Measurements from ENCODE around the gene IFT57.

The IFT57 gene

GRCh38 chr3:108125153-108125543 lies 97.1 kb downstream of the IFT57 start:
- no peak for DNase-seq
- Histone ChIP-seq H3K9me3 (no peaks in the 10 kb centered on the region), H3K4me3 (no peak overlapping the region), H3K4me1 (no peaks in the 10 kb centered on the region), H3K27me3 (no peaks in the 10 kb centered on the region), H3K27ac (no peak overlapping the region), H3K36me3 (no peaks in the 10 kb centered on the region)
- TF ChIP-seq CTCF (IDR thresholded peaks at IDR 0.05), result no peak
- intact Hi-C loops (cut with DNase I; ENCODE audit: low total_unique reads), result no loop called here

- H3K4me1 ChIP-seq, result no peaks in the 10 kb centered on the region
- no peaks in the 10 kb centered on the region for H3K36me3 ChIP-seq
- H3K4me3 ChIP-seq, result no peak overlapping the region
- no peaks in the 10 kb centered on the region for H3K9me3 ChIP-seq
- DNase-seq, result no peak
- no peaks in the 10 kb centered on the region for H3K27me3 ChIP-seq
- H3K27ac ChIP-seq, result no peak overlapping the region
- TF ChIP-seq CTCF (IDR thresholded peaks at IDR 0.05), result no peak
- intact Hi-C loops (cut with DNase I; ENCODE audit: low total_unique reads), result no loop called here
These were observed 97.7 kb downstream of the IFT57 start for GRCh38 chr3:108124337-108125152.

GRCh38 chr3:108123326-108123725 lies 98.9 kb downstream of the IFT57 start:
- Histone ChIP-seq H3K27me3 (no peaks in the 10 kb centered on the region), H3K4me1 (no peaks in the 10 kb centered on the region), H3K27ac (no peak overlapping the region), H3K36me3 (no peaks in the 10 kb centered on the region), H3K9me3 (no peaks in the 10 kb centered on the region), H3K4me3 (no peak overlapping the region)
- DNase-seq, result no peak
- no peak for TF ChIP-seq CTCF (IDR thresholded peaks at IDR 0.05)
- intact Hi-C loops (cut with DNase I; ENCODE audit: low total_unique reads), result no loop called here

GRCh38 chr3:108122276-108122675 lies 99.9 kb downstream of the IFT57 start:
- Histone ChIP-seq H3K4me3 (no peak overlapping the region), H3K4me1 (no peaks in the 10 kb centered on the region), H3K9me3 (no peaks in the 10 kb centered on the region), H3K27me3 (no peaks in the 10 kb centered on the region), H3K36me3 (no peaks in the 10 kb centered on the region), H3K27ac (no peak overlapping the region)
- intact Hi-C loops (cut with DNase I; ENCODE audit: low total_unique reads), result no loop called here
- DNase-seq, result no peak
- no peak for TF ChIP-seq CTCF (IDR thresholded peaks at IDR 0.05)

GRCh38 chr3:108119398-108120104 lies 102.7 kb downstream of the IFT57 start:
- intact Hi-C loops (cut with DNase I; ENCODE audit: low total_unique reads), result no loop called here
- TF ChIP-seq CTCF (IDR thresholded peaks at IDR 0.05), result no peak
- DNase-seq, result no peak

More at GRCh38 chr3:108119398-108120104, 102.7 kb downstream of the IFT57 start:
- H3K4me1 ChIP-seq, result no peaks in the 10 kb centered on the region
- H3K9me3 ChIP-seq, result no peaks in the 10 kb centered on the region
- H3K27ac ChIP-seq, result no peak overlapping the region
- H3K4me3 ChIP-seq, result no peak overlapping the region
- H3K27me3 ChIP-seq, result no peaks in the 10 kb centered on the region
- no peaks in the 10 kb centered on the region for H3K36me3 ChIP-seq

Data from tibial artery (tissue), 4 donors.